ENCODE measurements around the gene FANCL.
A peak's percentile ranks its signal among the peaks of the same experiment; 100 is the strongest.
"Not testable (repeated sequence)": the region's sequence is repeated elsewhere in the genome, so short reads cannot be mapped to it uniquely, and the experiment has no call there.

FANCL gene

GRCh38 chr2:58241546-58241864, 380 bp upstream of the FANCL start:
- Histone ChIP-seq H3K4me1 (ENCODE audit: control insufficient read depth, insufficient read depth, low read length, poor library complexity, severe bottlenecking) (peaks cover 4% of the 10 kb centered on the region), H3K9me3 (ENCODE audit: control insufficient read depth, low read length) (no peaks in the 10 kb centered on the region), H3K36me3 (ENCODE audit: control insufficient read depth, insufficient read depth, low read length) (no peaks in the 10 kb centered on the region), H3K27ac (ENCODE audit: insufficient read depth, low read length, poor library complexity, severe bottlenecking) (no peak overlapping the region), H3K4me3 (ENCODE audit: insufficient read depth, low read depth, low read length, poor library complexity, severe bottlenecking) (peak overlapping the region; percentile 93), H3K27me3 (replicated peaks; ENCODE audit: control insufficient read depth, insufficient read depth, low read length, poor library complexity, severe bottlenecking) (no peaks in the 10 kb centered on the region)
- no peak for DNase-seq

DNA sequence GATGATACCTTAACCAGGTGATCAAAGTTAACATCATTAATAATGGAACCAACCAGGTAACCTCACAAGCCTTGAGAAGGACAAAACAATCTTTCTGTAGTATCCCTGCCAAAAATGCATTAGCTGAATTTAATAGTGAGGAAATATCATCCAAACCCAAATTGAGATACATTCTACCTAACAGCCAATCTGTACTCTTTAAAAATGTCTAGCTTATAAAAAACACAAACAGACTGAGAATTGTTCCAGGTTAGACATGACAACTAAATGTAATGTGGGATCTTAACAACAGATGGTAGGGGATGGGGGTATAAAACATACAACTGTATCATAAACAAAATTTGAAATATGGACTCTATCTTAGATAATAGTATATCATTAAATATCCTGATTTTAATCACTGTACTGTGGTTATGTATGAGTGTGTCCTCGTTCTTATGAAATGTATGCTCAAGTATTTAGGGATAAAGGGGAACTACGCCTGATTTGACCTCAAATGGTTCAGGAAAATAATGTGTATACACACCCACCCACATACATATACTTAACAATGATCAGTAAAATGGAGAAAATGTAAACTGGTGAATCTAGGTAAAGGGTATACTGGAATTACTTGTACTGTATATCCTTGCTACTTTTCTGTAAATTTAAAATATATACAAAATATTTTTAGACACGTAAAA, 1.7 kb downstream of the FANCL start:
- no peak for DNase-seq
- H3K9me3 ChIP-seq (ENCODE audit: control insufficient read depth, low read length) = no peaks in the 10 kb centered on the region
- H3K4me3 ChIP-seq (ENCODE audit: insufficient read depth, low read depth, low read length, poor library complexity, severe bottlenecking) = no peak overlapping the region
- H3K27ac ChIP-seq (ENCODE audit: insufficient read depth, low read length, poor library complexity, severe bottlenecking) = no peak overlapping the region
- H3K4me1 ChIP-seq (ENCODE audit: control insufficient read depth, insufficient read depth, low read length, poor library complexity, severe bottlenecking) = peaks cover 4% of the 10 kb centered on the region
- H3K36me3 ChIP-seq (ENCODE audit: control insufficient read depth, insufficient read depth, low read length) = no peaks in the 10 kb centered on the region
- no peaks in the 10 kb centered on the region for H3K27me3 ChIP-seq (replicated peaks; ENCODE audit: control insufficient read depth, insufficient read depth, low read length, poor library complexity, severe bottlenecking)

GRCh38 chr2:58237741-58238140, 3.4 kb downstream of the FANCL start:
- H3K36me3 ChIP-seq (ENCODE audit: control insufficient read depth, insufficient read depth, low read length) = no peaks in the 10 kb centered on the region
- no peak overlapping the region for H3K4me3 ChIP-seq (ENCODE audit: insufficient read depth, low read depth, low read length, poor library complexity, severe bottlenecking)
- no peaks in the 10 kb centered on the region for H3K9me3 ChIP-seq (ENCODE audit: control insufficient read depth, low read length)
- no peak for DNase-seq
- no peak overlapping the region for H3K27ac ChIP-seq (ENCODE audit: insufficient read depth, low read length, poor library complexity, severe bottlenecking)
- peaks cover 4% of the 10 kb centered on the region for H3K4me1 ChIP-seq (ENCODE audit: control insufficient read depth, insufficient read depth, low read length, poor library complexity, severe bottlenecking)
- H3K27me3 ChIP-seq (replicated peaks; ENCODE audit: control insufficient read depth, insufficient read depth, low read length, poor library complexity, severe bottlenecking) = no peaks in the 10 kb centered on the region

- Histone ChIP-seq H3K9me3 (ENCODE audit: control insufficient read depth, low read length) (no peaks in the 10 kb centered on the region), H3K27me3 (replicated peaks; ENCODE audit: control insufficient read depth, insufficient read depth, low read length, poor library complexity, severe bottlenecking) (no peaks in the 10 kb centered on the region), H3K4me3 (ENCODE audit: insufficient read depth, low read depth, low read length, poor library complexity, severe bottlenecking) (no peak overlapping the region), H3K4me1 (ENCODE audit: control insufficient read depth, insufficient read depth, low read length, poor library complexity, severe bottlenecking) (no peaks in the 10 kb centered on the region), H3K27ac (ENCODE audit: insufficient read depth, low read length, poor library complexity, severe bottlenecking) (no peak overlapping the region), H3K36me3 (ENCODE audit: control insufficient read depth, insufficient read depth, low read length) (no peaks in the 10 kb centered on the region)
- no peak for DNase-seq
Observed at GRCh38 chr2:58235984-58236383, 5.1 kb downstream of the FANCL start.

DNA sequence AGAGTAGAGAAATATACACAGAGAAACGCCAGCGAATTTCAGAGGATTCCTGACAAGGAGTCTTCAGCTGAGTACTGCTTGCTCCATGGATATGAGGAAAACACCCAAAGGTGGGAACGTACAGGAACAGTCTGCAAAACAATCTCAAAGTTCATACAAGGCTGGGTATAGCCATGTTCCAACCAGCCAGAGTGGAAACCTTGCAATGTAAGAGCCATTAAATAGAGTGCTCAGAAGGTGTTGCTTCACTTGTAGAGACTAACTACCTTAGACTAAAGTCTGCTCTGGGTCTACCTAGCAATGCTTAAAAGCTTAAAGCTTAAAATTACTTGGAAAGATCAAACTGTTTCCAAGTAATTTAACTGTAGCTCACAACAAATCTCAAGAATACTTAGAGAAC, 6.0 kb downstream of the FANCL start:
- DNase-seq = no peak
- no peak overlapping the region for H3K27ac ChIP-seq (ENCODE audit: insufficient read depth, low read length, poor library complexity, severe bottlenecking)
- H3K9me3 ChIP-seq (ENCODE audit: control insufficient read depth, low read length) = no peaks in the 10 kb centered on the region
- no peaks in the 10 kb centered on the region for H3K36me3 ChIP-seq (ENCODE audit: control insufficient read depth, insufficient read depth, low read length)
- H3K27me3 ChIP-seq (replicated peaks; ENCODE audit: control insufficient read depth, insufficient read depth, low read length, poor library complexity, severe bottlenecking) = no peaks in the 10 kb centered on the region
- no peaks in the 10 kb centered on the region for H3K4me1 ChIP-seq (ENCODE audit: control insufficient read depth, insufficient read depth, low read length, poor library complexity, severe bottlenecking)
- H3K4me3 ChIP-seq (ENCODE audit: insufficient read depth, low read depth, low read length, poor library complexity, severe bottlenecking) = no peak overlapping the region

DNA sequence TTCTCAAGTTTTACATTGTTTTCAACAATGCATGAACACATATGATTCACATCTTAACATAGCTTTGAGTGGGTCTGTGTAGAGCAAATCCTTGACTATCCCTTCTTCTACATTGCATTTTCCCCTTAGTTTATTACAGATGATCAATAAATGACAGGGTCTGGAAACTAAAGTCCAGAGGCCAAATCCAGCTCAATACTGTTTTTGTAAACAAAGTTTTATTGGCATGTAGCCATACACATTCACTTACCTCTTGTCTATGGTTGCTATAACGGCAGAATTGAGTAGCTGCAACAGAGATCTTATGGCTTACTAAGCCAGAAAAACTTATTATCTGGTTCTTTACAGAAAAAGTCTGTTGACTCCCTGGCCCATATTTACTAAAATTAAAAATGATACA, 12.8 kb downstream of the FANCL start:
- no peak overlapping the region for H3K27ac ChIP-seq (ENCODE audit: insufficient read depth, low read length, poor library complexity, severe bottlenecking)
- no peaks in the 10 kb centered on the region for H3K4me1 ChIP-seq (ENCODE audit: control insufficient read depth, insufficient read depth, low read length, poor library complexity, severe bottlenecking)
- no peak overlapping the region for H3K4me3 ChIP-seq (ENCODE audit: insufficient read depth, low read depth, low read length, poor library complexity, severe bottlenecking)

GRCh38 chr2:58227171-58227917, 13.8 kb downstream of the FANCL start:
- Histone ChIP-seq H3K36me3 (ENCODE audit: control insufficient read depth, insufficient read depth, low read length) (no peaks in the 10 kb centered on the region), H3K9me3 (ENCODE audit: control insufficient read depth, low read length) (no peaks in the 10 kb centered on the region), H3K27ac (ENCODE audit: insufficient read depth, low read length, poor library complexity, severe bottlenecking) (no peak overlapping the region), H3K4me1 (ENCODE audit: control insufficient read depth, insufficient read depth, low read length, poor library complexity, severe bottlenecking) (no peaks in the 10 kb centered on the region), H3K4me3 (ENCODE audit: insufficient read depth, low read depth, low read length, poor library complexity, severe bottlenecking) (no peak overlapping the region), H3K27me3 (replicated peaks; ENCODE audit: control insufficient read depth, insufficient read depth, low read length, poor library complexity, severe bottlenecking) (no peaks in the 10 kb centered on the region)
- DNase-seq = no peak

More for the DNA sequence above, 12.8 kb downstream of the FANCL start:
- no peak for DNase-seq
- Histone ChIP-seq H3K9me3 (ENCODE audit: control insufficient read depth, low read length) (no peaks in the 10 kb centered on the region), H3K27me3 (replicated peaks; ENCODE audit: control insufficient read depth, insufficient read depth, low read length, poor library complexity, severe bottlenecking) (no peaks in the 10 kb centered on the region), H3K36me3 (ENCODE audit: control insufficient read depth, insufficient read depth, low read length) (no peaks in the 10 kb centered on the region)

DNA sequence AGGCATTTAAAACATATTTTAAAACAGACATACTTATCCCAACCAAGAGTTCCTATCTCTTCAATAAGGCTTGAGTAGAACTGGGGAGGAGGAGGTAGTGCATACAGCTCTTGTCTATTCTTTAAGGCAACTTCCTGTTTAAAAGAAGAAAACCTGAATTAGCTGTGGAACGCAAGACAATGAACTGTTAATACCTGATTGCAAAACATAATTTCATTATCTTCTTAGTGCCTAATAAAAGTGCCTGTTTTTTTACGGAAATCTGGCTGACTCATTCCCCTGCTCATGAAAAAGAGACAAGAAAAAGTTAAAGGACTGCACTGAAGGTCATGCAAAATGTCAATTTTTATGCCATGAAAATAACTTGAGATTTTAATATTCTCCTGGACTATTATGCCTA, 19.2 kb downstream of the FANCL start:
- no peaks in the 10 kb centered on the region for H3K9me3 ChIP-seq (ENCODE audit: control insufficient read depth, low read length)
- no peaks in the 10 kb centered on the region for H3K4me1 ChIP-seq (ENCODE audit: control insufficient read depth, insufficient read depth, low read length, poor library complexity, severe bottlenecking)
- H3K27ac ChIP-seq (ENCODE audit: insufficient read depth, low read length, poor library complexity, severe bottlenecking) = no peak overlapping the region
- H3K36me3 ChIP-seq (ENCODE audit: control insufficient read depth, insufficient read depth, low read length) = no peaks in the 10 kb centered on the region
- H3K4me3 ChIP-seq (ENCODE audit: insufficient read depth, low read depth, low read length, poor library complexity, severe bottlenecking) = no peak overlapping the region
- H3K27me3 ChIP-seq (replicated peaks; ENCODE audit: control insufficient read depth, insufficient read depth, low read length, poor library complexity, severe bottlenecking) = no peaks in the 10 kb centered on the region
- no peak for DNase-seq

GRCh38 chr2:58215429-58215828, 25.7 kb downstream of the FANCL start:
- no peak for DNase-seq
- H3K9me3 ChIP-seq (ENCODE audit: control insufficient read depth, low read length) = no peaks in the 10 kb centered on the region
- no peak overlapping the region for H3K27ac ChIP-seq (ENCODE audit: insufficient read depth, low read length, poor library complexity, severe bottlenecking)
- H3K36me3 ChIP-seq (ENCODE audit: control insufficient read depth, insufficient read depth, low read length) = no peaks in the 10 kb centered on the region
- H3K4me1 ChIP-seq (ENCODE audit: control insufficient read depth, insufficient read depth, low read length, poor library complexity, severe bottlenecking) = no peaks in the 10 kb centered on the region
- H3K4me3 ChIP-seq (ENCODE audit: insufficient read depth, low read depth, low read length, poor library complexity, severe bottlenecking) = no peak overlapping the region
- no peaks in the 10 kb centered on the region for H3K27me3 ChIP-seq (replicated peaks; ENCODE audit: control insufficient read depth, insufficient read depth, low read length, poor library complexity, severe bottlenecking)

- H3K4me3 ChIP-seq (ENCODE audit: insufficient read depth, low read depth, low read length, poor library complexity, severe bottlenecking); H3K36me3 ChIP-seq (ENCODE audit: control insufficient read depth, insufficient read depth, low read length); H3K4me1 ChIP-seq (ENCODE audit: control insufficient read depth, insufficient read depth, low read length, poor library complexity, severe bottlenecking); DNase-seq; H3K9me3 ChIP-seq (ENCODE audit: control insufficient read depth, low read length); H3K27ac ChIP-seq (ENCODE audit: insufficient read depth, low read length, poor library complexity, severe bottlenecking); H3K27me3 ChIP-seq (replicated peaks; ENCODE audit: control insufficient read depth, insufficient read depth, low read length, poor library complexity, severe bottlenecking): not testable (repeated sequence)
Observed at GRCh38 chr2:58210951-58211568, 30.1 kb downstream of the FANCL start.

Data from effector memory CD4-positive, alpha-beta T cell (primary cell).